ENCODE data around the gene SOX30. TPM values are rescaled to one million over a fixed set of nuclear protein-coding genes. Genes with fewer than 3 reads are reported as not detected.

Gene SOX30
- not detected in 2 replicates for total RNA-seq

DNA sequence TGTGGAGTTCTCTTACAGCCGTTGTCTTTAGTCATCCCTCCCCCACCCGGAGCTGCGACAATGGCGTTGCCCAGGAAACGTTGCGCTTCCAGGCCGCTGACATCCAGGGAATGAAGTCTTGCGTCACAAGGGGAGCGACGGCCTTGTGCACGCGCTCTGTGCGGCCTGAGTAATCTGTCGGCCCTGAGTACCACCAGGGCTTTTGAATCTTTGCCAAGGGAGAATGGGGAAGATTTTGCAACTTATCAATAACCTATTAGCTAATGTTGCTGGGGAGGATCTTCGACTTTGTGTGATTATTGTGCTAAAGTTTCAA lies at the start of gene SOX30:
Gene SOX30, minus strand, starts transcription at position 62 of the 316 bp plus-strand sequence. CDS start 360 bp downstream, outside the sequence.

DNA sequence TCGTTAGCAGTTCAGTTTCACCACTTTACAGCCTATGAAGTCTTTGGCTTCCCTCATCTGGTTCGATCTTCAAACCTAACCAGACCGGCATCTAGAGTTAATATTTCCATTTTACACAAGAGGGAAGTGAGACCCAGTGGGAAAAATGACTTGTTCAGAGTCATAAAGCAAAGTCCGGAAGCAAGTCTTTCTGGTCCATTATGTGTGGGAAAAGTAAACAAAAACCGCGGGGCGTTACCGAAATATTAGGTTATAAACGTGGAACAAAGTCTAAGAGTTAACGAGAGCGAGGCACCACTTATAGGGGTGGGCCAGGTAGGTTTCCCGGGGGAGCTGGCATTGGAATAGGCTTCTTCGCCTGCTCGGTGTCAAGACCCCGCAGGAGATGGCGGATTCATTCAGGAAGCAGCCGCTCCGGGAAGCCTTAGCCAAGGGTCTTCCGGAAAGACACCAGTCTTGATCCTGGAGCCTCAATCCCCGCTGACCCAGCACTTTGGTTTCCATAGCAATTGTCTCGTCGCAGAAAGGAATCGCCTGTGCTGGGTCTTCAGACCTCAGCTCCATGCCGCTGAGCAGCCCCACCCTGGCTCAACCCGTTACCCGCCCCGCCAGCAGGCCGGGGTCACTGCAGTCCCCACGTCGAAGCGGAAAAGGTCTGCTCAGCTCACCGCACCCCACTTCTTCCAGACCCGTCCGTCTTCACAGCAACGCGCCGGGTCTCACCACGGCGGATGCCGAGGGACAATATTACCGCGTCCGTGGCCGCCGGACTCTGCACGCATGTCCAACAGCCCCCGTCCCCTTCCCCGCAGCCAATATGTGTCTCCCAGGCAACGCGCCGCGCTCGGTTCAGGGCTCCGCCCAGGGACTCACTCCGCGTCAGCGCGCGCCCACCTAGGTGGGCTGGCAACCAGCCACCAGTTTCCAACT lies 18.7 kb upstream of the SOX30 start, which contains the start of gene C5orf52:
Gene C5orf52, plus strand, starts transcription at position 872 of the 930 bp plus-strand sequence. CDS start 82 bp downstream, outside the sequence.

Small RNA genes lying within 50 kb of the gene (small RNA-seq; reads per million reads assigned to genes)
- gene RNU6-390P, result not detected

Other genes starting within 250 kb of the SOX30 start
- not detected in 2 replicates for gene NIPAL4, start 192.2 kb downstream of the SOX30 start, total RNA-seq
- 19.8 and 20.5 TPM in 2 replicates for gene ADAM19, start 76.7 kb downstream of the SOX30 start, total RNA-seq
- not detected in 2 replicates for gene C5orf52, start 19.1 kb upstream of the SOX30 start, total RNA-seq
- gene THG1L, start 79.0 kb upstream of the SOX30 start, total RNA-seq, result 5.9 and 6.7 TPM in 2 replicates
- 10.5 and 11.9 TPM in 2 replicates for gene LSM11, start 91.3 kb upstream of the SOX30 start, total RNA-seq
- gene CLINT1, start 206.7 kb upstream of the SOX30 start, total RNA-seq, result 106 and 125 TPM in 2 replicates